HG02642 (cell line): Measurements from ENCODE around the gene KPNA4.

Source experiments
- ATAC-seq: cut with Tn5 transposase; IDR thresholded peaks from one replicate; pipeline ENCODE4 v1.9.1; 2021; ENCODE audit warnings: mild to moderate bottlenecking; ENCODE audit not compliant: unreplicated experiment, poor library complexity

KPNA4 gene

GRCh38 chr3:160501325-160501724 is 64.0 kb downstream of the KPNA4 start:
- ATAC-seq = no peak

GRCh38 chr3:160498202-160498601 is 67.2 kb downstream of the KPNA4 start:
- ATAC-seq = no peak

- no peak for ATAC-seq
These were observed 75.2 kb downstream of the KPNA4 start for GRCh38 chr3:160490166-160490565.

DNA sequence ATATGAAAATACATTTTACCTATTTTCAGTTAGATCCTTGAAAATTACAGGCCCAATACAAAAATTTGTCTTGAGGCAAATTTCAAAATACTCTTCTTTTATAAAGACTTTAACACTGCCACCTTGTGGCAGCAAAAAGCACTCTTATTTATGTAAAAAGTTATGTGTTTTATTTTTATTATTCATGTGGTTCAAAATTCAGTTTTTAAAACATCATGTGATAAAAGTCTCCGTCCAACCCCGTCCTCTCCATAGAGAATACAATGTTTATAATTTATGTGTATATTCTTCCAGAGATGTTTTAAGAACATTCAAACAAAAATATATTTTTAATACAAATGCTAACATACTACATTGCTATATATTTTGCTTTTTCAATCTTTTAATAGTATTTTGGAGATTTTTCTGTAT is 78.9 kb downstream of the KPNA4 start:
- ATAC-seq = no peak

GRCh38 chr3:160482796-160483195 is 82.6 kb downstream of the KPNA4 start:
- ATAC-seq = no peak

GRCh38 chr3:160481856-160482255 is 83.5 kb downstream of the KPNA4 start:
- ATAC-seq = no peak

DNA sequence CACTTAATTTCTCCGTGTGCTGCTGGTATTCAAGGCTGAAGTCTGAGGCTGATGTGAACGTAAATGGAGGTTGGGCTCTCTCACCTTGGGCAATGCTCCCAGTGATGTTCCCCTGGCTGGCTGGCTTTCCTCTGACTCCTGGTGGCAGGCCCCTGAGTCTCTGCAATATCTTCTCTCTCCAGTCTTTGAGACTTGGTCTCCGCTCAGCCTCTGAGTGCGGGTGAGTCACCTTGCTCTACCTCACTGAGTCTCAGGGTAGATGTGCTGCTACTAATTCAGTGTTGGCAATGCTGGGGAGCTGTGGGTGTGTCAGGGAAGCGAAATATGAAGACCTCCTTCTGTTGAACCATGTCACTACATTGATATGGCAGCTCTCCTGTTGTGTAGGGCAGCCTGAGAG is 84.4 kb downstream of the KPNA4 start:
- ATAC-seq = no peak

DNA sequence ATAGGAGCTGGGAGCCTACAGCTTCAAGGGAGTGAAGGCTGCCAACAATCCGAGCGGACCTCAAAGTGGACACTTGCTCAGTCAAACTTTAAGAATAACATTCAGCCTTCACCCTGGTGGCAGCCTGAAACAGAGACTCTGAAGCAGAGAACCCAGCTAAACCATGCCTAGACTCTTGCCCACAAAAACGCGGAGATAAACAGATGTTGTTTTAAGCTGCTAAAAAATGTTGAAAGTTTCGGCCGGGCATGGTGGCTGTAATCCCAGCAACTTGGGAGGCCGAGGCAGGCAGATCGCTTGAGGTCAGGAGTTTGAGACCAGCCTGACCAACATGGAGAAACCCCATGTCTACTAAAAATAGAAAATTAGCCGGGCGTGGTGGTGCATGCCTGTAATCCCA is 86.0 kb downstream of the KPNA4 start:
- no peak for ATAC-seq

- ATAC-seq = no peak
These were observed 87.0 kb downstream of the KPNA4 start for GRCh38 chr3:160478338-160478737.

GRCh38 chr3:160477750-160478149 is 87.6 kb downstream of the KPNA4 start:
- ATAC-seq = no peak

GRCh38 chr3:160475884-160476283 is 89.5 kb downstream of the KPNA4 start:
- no peak for ATAC-seq

- ATAC-seq = no peak
These were observed 90.2 kb downstream of the KPNA4 start for GRCh38 chr3:160475153-160475552.

- ATAC-seq = no peak
These were observed 90.9 kb downstream of the KPNA4 start for GRCh38 chr3:160474416-160474838.

- ATAC-seq = no peak
These were observed 91.4 kb downstream of the KPNA4 start for GRCh38 chr3:160473978-160474377.

GRCh38 chr3:160473221-160473620 is 92.2 kb downstream of the KPNA4 start:
- ATAC-seq = no peak

DNA sequence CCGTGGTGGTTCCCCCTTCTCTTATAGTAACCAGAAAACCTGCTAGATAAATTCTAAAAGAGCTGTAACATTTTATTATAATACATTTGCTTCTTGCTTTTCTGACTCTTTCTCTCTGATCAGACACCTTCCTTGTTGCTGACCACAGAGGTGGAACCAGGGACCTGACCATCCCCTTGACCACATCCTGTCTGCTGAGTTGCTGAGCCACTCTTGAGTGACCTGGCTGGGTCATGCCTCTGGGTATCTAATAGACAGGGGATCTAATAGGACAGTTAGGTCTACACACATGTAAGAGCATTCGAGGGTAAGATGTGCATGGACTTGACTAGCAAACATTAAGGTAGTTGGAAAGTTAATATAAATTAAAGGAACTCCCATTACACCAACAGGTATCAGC is 93.0 kb downstream of the KPNA4 start:
- ATAC-seq = no peak

DNA sequence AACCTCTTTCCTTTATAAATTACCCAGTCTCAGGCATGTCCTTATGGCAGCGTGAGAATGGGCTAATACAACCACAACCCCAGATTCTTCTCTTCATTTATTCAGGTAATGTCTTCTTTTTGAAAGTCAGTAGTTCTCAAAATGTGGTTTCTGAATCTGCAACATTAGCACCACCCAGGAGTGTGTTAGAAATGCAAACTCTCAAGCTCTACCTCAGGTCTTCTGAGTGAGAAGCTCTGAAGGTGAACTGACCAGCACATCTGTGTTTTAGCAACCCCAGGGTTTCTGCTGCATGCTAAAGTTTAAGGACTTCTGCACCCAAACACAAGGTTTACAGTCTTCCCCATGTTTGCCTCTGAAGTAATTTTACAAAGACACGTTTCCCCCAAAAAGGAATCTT is 93.5 kb downstream of the KPNA4 start:
- ATAC-seq = no peak

GRCh38 chr3:160470181-160470580 is 95.2 kb downstream of the KPNA4 start:
- ATAC-seq = no peak

GRCh38 chr3:160464971-160465370 is 100.4 kb downstream of the KPNA4 start:
- ATAC-seq = no peak

- no peak for ATAC-seq
These were observed 101.0 kb downstream of the KPNA4 start for GRCh38 chr3:160464321-160464720.

- ATAC-seq = no peak
These were observed 105.3 kb downstream of the KPNA4 start for GRCh38 chr3:160460033-160460432.

DNA sequence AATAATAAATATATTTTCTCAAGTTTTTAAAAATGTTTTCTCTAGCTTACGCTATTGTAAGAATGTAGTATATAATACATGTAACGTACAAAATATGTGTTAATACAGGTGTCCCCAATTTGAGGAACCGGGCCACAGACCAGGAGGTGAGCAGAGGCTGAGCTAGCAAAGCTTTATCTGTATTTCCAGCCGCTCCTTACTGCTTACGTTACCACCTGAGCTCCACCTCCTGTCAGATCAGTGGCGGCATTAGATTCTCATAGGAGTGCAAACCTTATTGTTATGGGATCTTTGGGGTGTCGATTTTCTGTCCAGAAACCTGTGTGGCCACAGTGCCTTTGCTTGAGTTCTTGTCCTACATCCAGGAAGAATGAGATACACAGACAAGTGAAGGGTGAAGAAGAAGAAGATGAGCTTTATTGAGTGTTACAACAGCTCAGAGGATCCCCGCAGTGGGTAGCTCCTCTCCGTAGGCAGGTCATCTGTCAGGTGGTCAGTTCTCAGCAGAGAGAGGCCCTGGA is 105.9 kb downstream of the KPNA4 start:
- no peak for ATAC-seq

GRCh38 chr3:160458151-160458550 is 107.2 kb downstream of the KPNA4 start:
- no peak for ATAC-seq
